Brain pericyte (primary cell): ENCODE measurements around the gene LRP1B.
"Not testable (repeated sequence)": the region's sequence is repeated elsewhere in the genome, so short reads cannot be mapped to it uniquely, and the experiment has no call there.

ENCODE experiments used
- DNase-seq: peaks from one replicate; pipeline ENCODE4 v3.0.0-alpha.2; 2012; ENCODE audit warnings: low read depth, low spot score

The LRP1B gene

GRCh38 chr2:141317986-141318385 is 812.8 kb downstream of the LRP1B start:
- DNase-seq, result no peak

- no peak for DNase-seq
Observed at GRCh38 chr2:141316606-141317005, 814.2 kb downstream of the LRP1B start.

GRCh38 chr2:141316103-141316502 is 814.7 kb downstream of the LRP1B start:
- DNase-seq, result no peak

- DNase-seq, result no peak
Observed at GRCh38 chr2:141313972-141314371, 816.8 kb downstream of the LRP1B start.

- DNase-seq, result no peak
Observed at GRCh38 chr2:141311430-141311829, 819.4 kb downstream of the LRP1B start.

- no peak for DNase-seq
Observed at GRCh38 chr2:141306368-141306767, 824.4 kb downstream of the LRP1B start.

GRCh38 chr2:141301551-141301950 is 829.3 kb downstream of the LRP1B start:
- DNase-seq, result no peak

GRCh38 chr2:141280037-141280436 is 850.8 kb downstream of the LRP1B start:
- DNase-seq, result no peak

- no peak for DNase-seq
Observed at GRCh38 chr2:141271346-141271745, 859.5 kb downstream of the LRP1B start.

GRCh38 chr2:141264848-141265247 is 866.0 kb downstream of the LRP1B start:
- no peak for DNase-seq

GRCh38 chr2:141260911-141261310 is 869.9 kb downstream of the LRP1B start:
- DNase-seq, result no peak

- no peak for DNase-seq
Observed at GRCh38 chr2:141259683-141260082, 871.1 kb downstream of the LRP1B start.

GRCh38 chr2:141242008-141242407 is 888.8 kb downstream of the LRP1B start:
- DNase-seq, result no peak

GRCh38 chr2:141226560-141226959 is 904.3 kb downstream of the LRP1B start:
- DNase-seq, result no peak

- DNase-seq, result no peak
Observed at GRCh38 chr2:141207036-141207385, 923.8 kb downstream of the LRP1B start.

- DNase-seq, result no peak
Observed at GRCh38 chr2:141201016-141201565, 929.7 kb downstream of the LRP1B start.

GRCh38 chr2:141200191-141200590 is 930.6 kb downstream of the LRP1B start:
- no peak for DNase-seq

- DNase-seq, result no peak
Observed at GRCh38 chr2:141199711-141200110, 931.1 kb downstream of the LRP1B start.

- no peak for DNase-seq
Observed at GRCh38 chr2:141195087-141195486, 935.7 kb downstream of the LRP1B start.

- no peak for DNase-seq
Observed at GRCh38 chr2:141187075-141187439, 943.8 kb downstream of the LRP1B start.

- no peak for DNase-seq
Observed at GRCh38 chr2:141186413-141187074, 944.3 kb downstream of the LRP1B start.

GRCh38 chr2:141182246-141182645 is 948.6 kb downstream of the LRP1B start:
- DNase-seq, result no peak

GRCh38 chr2:141169117-141169516 is 961.7 kb downstream of the LRP1B start:
- DNase-seq, result not testable (repeated sequence)

GRCh38 chr2:141162314-141162713 is 968.5 kb downstream of the LRP1B start:
- DNase-seq, result no peak
